Fibroblast of lung (primary cell): ENCODE results near the gene KRTAP3-2. TPM values are rescaled to one million over a fixed set of nuclear protein-coding genes. Genes with fewer than 3 reads are reported as not detected.

Experiments
- DNase-seq, 2 donors: peaks; one replicate each; pipeline versions ENCODE4 v3.0.0 to v3.0.0-alpha.2; 2010; ENCODE audit warnings: low read depth in 2 of 2
- H2AFZ ChIP-seq: 2 replicates; pipeline ENCODE4 v1.5.1; 2012; ENCODE audit warnings: low read length, control low read depth, inconsistent platforms
- H3K27ac ChIP-seq: 2 replicates; pipeline ENCODE4 v1.5.1; 2011; ENCODE audit warnings: low read length, control low read depth; ENCODE audit not compliant: insufficient read depth
- H3K27me3 ChIP-seq: 2 replicates; pipeline ENCODE4 v1.5.1; 2011; ENCODE audit warnings: mild to moderate bottlenecking, low read length; ENCODE audit not compliant: control insufficient read depth, insufficient read depth
- H3K36me3 ChIP-seq: 2 replicates; pipeline ENCODE4 v1.5.1; 2011; ENCODE audit warnings: low read length; ENCODE audit not compliant: control insufficient read depth, insufficient read depth
- H3K4me1 ChIP-seq: 2 replicates; pipeline ENCODE4 v1.5.1; 2011; ENCODE audit warnings: low read length; ENCODE audit not compliant: control insufficient read depth, insufficient read depth; ENCODE audit errors: extremely low read depth
- H3K4me2 ChIP-seq: 2 replicates; pipeline ENCODE4 v1.5.1; 2011; ENCODE audit warnings: low read length, control low read depth; ENCODE audit not compliant: insufficient read depth; ENCODE audit errors: extremely low read depth
- H3K4me3 ChIP-seq, 4 experiments: fragments of 200-600 bp in 1 of 4; sonication (generic) in 1 of 4; replicated peaks in 1 of 4; 2 replicates each; pipeline ENCODE4 v1.5.1; 2011 to 2016; ENCODE audit warnings: low read length in 4 of 4, low read depth in 3 of 4, mild to moderate bottlenecking in 3 of 4, control low read depth in 2 of 4, inconsistent platforms in 1 of 4, mixed read lengths in 1 of 4; ENCODE audit not compliant: insufficient read depth in 1 of 4; ENCODE audit errors: control extremely low read depth in 1 of 4
- H3K79me2 ChIP-seq: 2 replicates; pipeline ENCODE4 v1.5.1; 2012; ENCODE audit warnings: mild to moderate bottlenecking, low read length, inconsistent platforms; ENCODE audit not compliant: control insufficient read depth, insufficient read depth
- H3K9ac ChIP-seq: 2 replicates; pipeline ENCODE4 v1.5.1; 2011; ENCODE audit warnings: mild to moderate bottlenecking, low read length, control low read depth; ENCODE audit not compliant: insufficient read depth
- H3K9me3 ChIP-seq: 2 replicates; pipeline ENCODE4 v1.5.1; 2012; ENCODE audit warnings: low read depth, low read length; ENCODE audit not compliant: control insufficient read depth, insufficient read depth
- H4K20me1 ChIP-seq: 2 replicates; pipeline ENCODE4 v1.5.1; 2011; ENCODE audit warnings: low read length; ENCODE audit not compliant: control insufficient read depth, insufficient read depth; ENCODE audit errors: extremely low read depth
- CTCF ChIP-seq, 2 donors: IDR thresholded peaks in 1 of 2; conservative IDR thresholded peaks in 1 of 2; 1 replicate in 1 of 2; 2 replicates in 1 of 2; pipeline ENCODE4 v1.5.1; 2011 to 2012; ENCODE audit warnings: low read length in 2 of 2, control low read depth in 1 of 2, inconsistent platforms in 1 of 2, low read depth in 1 of 2, mild to moderate bottlenecking in 1 of 2
- EZH2 ChIP-seq: IDR thresholded peaks from 2 replicates; pipeline ENCODE4 v1.5.1; 2012; ENCODE audit warnings: low read length, control low read depth, mild to moderate bottlenecking; ENCODE audit errors: missing control alignments
- polyA plus RNA-seq, 2 donors: library from polyadenylated mRNA; depleted of rRNA in 1 of 2; stranded (reverse) in 1 of 2; unstranded in 1 of 2; fragments of >200 nt; gene quantifications; 2 replicates each; pipeline ENCODE4 v1.2.1, GENCODE V29; 2011 to 2012; ENCODE audit warnings: missing spikeins in 1 of 2
- total RNA-seq: library from RNA; depleted of rRNA; stranded (reverse); fragments of >200 nt; gene quantifications from 2 replicates; pipeline ENCODE4 v1.2.1, GENCODE V29; 2014

KRTAP3-2 gene
- total and polyA plus RNA-seq, 2 donors (not counting 1 experiment from before 2014, with no cell fraction given), result not detected

- H3K9ac ChIP-seq, result no peak overlapping the region
- DNase-seq, result no peak
- no peaks in the 10 kb centered on the region for H3K27me3 ChIP-seq
- H3K27ac ChIP-seq, result no peak overlapping the region
- no peak overlapping the region for H3K4me3 ChIP-seq
- no peak overlapping the region for H3K4me2 ChIP-seq
- H2AFZ ChIP-seq, result no peak overlapping the region
- no peaks in the 10 kb centered on the region for H4K20me1 ChIP-seq
- no peaks in the 10 kb centered on the region for H3K36me3 ChIP-seq
- peaks cover 2% of the 10 kb centered on the region for H3K4me1 ChIP-seq
- H3K79me2 ChIP-seq, result no peaks in the 10 kb centered on the region
- TF ChIP-seq EZH2 (no peak), CTCF (conservative IDR thresholded peaks at IDR 0.05 in 1 of 2, IDR thresholded peaks at IDR 0.05 in 1 of 2; ENCODE audit: low read depth in 1 of 2, low read length in 2 of 2) (no peak)
- no peaks in the 10 kb centered on the region for H3K9me3 ChIP-seq
Observed at GRCh38 chr17:41013181-41013580, 13.5 kb upstream of the KRTAP3-2 start.

- no peaks in the 10 kb centered on the region for H3K36me3 ChIP-seq
- H4K20me1 ChIP-seq, result no peaks in the 10 kb centered on the region
- no peaks in the 10 kb centered on the region for H3K27me3 ChIP-seq
- no peak overlapping the region for H2AFZ ChIP-seq
- H3K4me2 ChIP-seq, result no peak overlapping the region
- H3K79me2 ChIP-seq, result no peaks in the 10 kb centered on the region
- H3K27ac ChIP-seq, result no peak overlapping the region
- H3K9ac ChIP-seq, result no peak overlapping the region
- H3K9me3 ChIP-seq, result no peaks in the 10 kb centered on the region
- H3K4me3 ChIP-seq, result no peak overlapping the region
- H3K4me1 ChIP-seq, result peaks cover 2% of the 10 kb centered on the region
- no peak for TF ChIP-seq EZH2
- no peak for TF ChIP-seq CTCF (conservative IDR thresholded peaks at IDR 0.05 in 1 of 2, IDR thresholded peaks at IDR 0.05 in 1 of 2; ENCODE audit: low read depth in 1 of 2, low read length in 2 of 2)
- DNase-seq, result no peak
Observed at GRCh38 chr17:41012326-41013120, 12.8 kb upstream of the KRTAP3-2 start.

- no peak overlapping the region for H3K4me2 ChIP-seq
- no peak for TF ChIP-seq EZH2
- TF ChIP-seq CTCF (conservative IDR thresholded peaks at IDR 0.05 in 1 of 2, IDR thresholded peaks at IDR 0.05 in 1 of 2; ENCODE audit: low read depth in 1 of 2, low read length in 2 of 2), result no peak
Observed at GRCh38 chr17:41010441-41010840, 10.7 kb upstream of the KRTAP3-2 start.

More at GRCh38 chr17:41010441-41010840, 10.7 kb upstream of the KRTAP3-2 start:
- Histone ChIP-seq H3K4me3 (no peak overlapping the region), H3K79me2 (no peaks in the 10 kb centered on the region), H3K36me3 (no peaks in the 10 kb centered on the region), H3K9me3 (no peaks in the 10 kb centered on the region), H3K27ac (no peak overlapping the region), H3K4me1 (peaks cover 2% of the 10 kb centered on the region), H2AFZ (no peak overlapping the region), H3K9ac (no peak overlapping the region), H4K20me1 (no peaks in the 10 kb centered on the region), H3K27me3 (no peaks in the 10 kb centered on the region)
- no peak for DNase-seq
